B cell (primary cell): ENCODE measurements around the gene S1PR1. TPM values are rescaled to one million over a fixed set of nuclear protein-coding genes. Genes with fewer than 3 reads are reported as not detected.

ENCODE experiments used
- ATAC-seq: fragments of 200-7000 bp; cut with Tn5 transposase; one replicate; pipeline ENCODE4 v1.10.0; 2021; ENCODE audit warnings: low read depth, mild to moderate bottlenecking, moderate number of reproducible peaks, moderate library complexity
- CTCF ChIA-PET: fragments of 350-600 bp; sonication (Branson Sonifier 250); formaldehyde crosslinking; loops from one replicate; lab custom pipeline; 2021; ENCODE audit warnings: antibody characterized with exemption, inconsistent platforms; lab: Charles Lee
- POLR2A ChIA-PET: fragments of 350-600 bp; sonication (Branson Sonifier 250); formaldehyde crosslinking; loops from one replicate; lab custom pipeline; 2021; ENCODE audit warnings: antibody characterized with exemption; lab: Charles Lee
- DNase-seq: peaks from one replicate; pipeline ENCODE4 v3.0.0; 2013
- H2AFZ ChIP-seq: 2 replicates; pipeline ENCODE4 v1.6.1; 2012; ENCODE audit warnings: mild to moderate bottlenecking, low read depth, low read length; ENCODE audit not compliant: insufficient read depth, poor library complexity, severe bottlenecking
- H3K27ac ChIP-seq, 2 donors: 1 replicate in 1 of 2; 2 replicates in 1 of 2; pipeline ENCODE4 v1.5.1; 2012 to 2013; ENCODE audit warnings: low read length in 2 of 2, mild to moderate bottlenecking in 2 of 2, moderate library complexity in 1 of 2
- H3K27me3 ChIP-seq, 4 experiments: fragments of 200-600 bp in 1 of 4; sonication (generic) in 1 of 4; replicated peaks in 1 of 4; 1 replicate in 2 of 4; 2 replicates in 2 of 4; pipeline versions ENCODE4 v1.6.1 to v1.7.0; 2013 to 2016; ENCODE audit warnings: low read length in 3 of 4, mild to moderate bottlenecking in 2 of 4, mixed read lengths in 1 of 4, moderate library complexity in 1 of 4; ENCODE audit not compliant: insufficient read depth in 4 of 4, control insufficient read depth in 3 of 4; ENCODE audit errors: control extremely low read depth in 1 of 4
- H3K36me3 ChIP-seq, 2 experiments: replicated peaks in 1 of 2; 1 replicate in 1 of 2; 2 replicates in 1 of 2; pipeline versions ENCODE4 v1.6.1 to v1.7.1; 2013; ENCODE audit warnings: low read length in 1 of 2; ENCODE audit not compliant: insufficient read depth in 2 of 2, control insufficient read depth in 1 of 2; ENCODE audit errors: control extremely low read depth in 1 of 2, extremely low read depth in 1 of 2
- H3K4me1 ChIP-seq, 2 donors: fragments of 200-600 bp in 1 of 2; sonication (generic) in 1 of 2; 1 replicate in 1 of 2; 2 replicates in 1 of 2; pipeline versions ENCODE4 v1.5.1 to v1.6.1; 2013 to 2017; ENCODE audit warnings: low read length in 2 of 2; ENCODE audit not compliant: control insufficient read depth in 2 of 2, insufficient read depth in 2 of 2
- H3K4me2 ChIP-seq: replicated peaks from 2 replicates; pipeline ENCODE3; 2012; ENCODE audit warnings: mild to moderate bottlenecking, low read depth, low read length; ENCODE audit not compliant: poor library complexity, severe bottlenecking
- H3K4me3 ChIP-seq, 5 experiments: fragments of 200-600 bp in 1 of 5; sonication (generic) in 1 of 5; 1 replicate in 3 of 5; 2 replicates in 2 of 5; pipeline versions ENCODE4 v1.5.1 to v1.7.0; 2011 to 2016; ENCODE audit warnings: low read length in 4 of 5, mild to moderate bottlenecking in 4 of 5, low read depth in 2 of 5, control low read depth in 1 of 5, moderate library complexity in 1 of 5; ENCODE audit not compliant: insufficient read depth in 1 of 5; ENCODE audit errors: control extremely low read depth in 1 of 5, extremely low read depth in 1 of 5
- H3K79me2 ChIP-seq: fragments of 200-600 bp; sonication (generic); one replicate; pipeline ENCODE4 v1.6.0; 2016; ENCODE audit warnings: low read length; ENCODE audit not compliant: control insufficient read depth, insufficient read depth
- H3K9ac ChIP-seq: fragments of 200-600 bp; sonication (generic); 2 replicates; pipeline ENCODE4 v1.6.1; 2017; ENCODE audit warnings: mild to moderate bottlenecking, low read length, moderate library complexity
- H3K9me3 ChIP-seq, 3 donors: one replicate each; pipeline versions ENCODE4 v1.6.1 to v1.7.1; 2013; ENCODE audit warnings: low read length in 2 of 3; ENCODE audit not compliant: control insufficient read depth in 2 of 3, insufficient read depth in 1 of 3; ENCODE audit errors: control extremely low read depth in 1 of 3
- H4K20me1 ChIP-seq: 2 replicates; pipeline ENCODE4 v1.6.0; 2012; ENCODE audit warnings: mild to moderate bottlenecking, low read length; ENCODE audit not compliant: insufficient read depth, control insufficient read depth, poor library complexity, severe bottlenecking
- H3K27ac Mint-ChIP-seq: one replicate; pipeline ENCODE4 v1.8.0; 2021; ENCODE audit warnings: mixed read lengths
- H3K27me3 Mint-ChIP-seq: one replicate; pipeline ENCODE4 v1.8.0; 2021; ENCODE audit warnings: mixed read lengths
- H3K4me1 Mint-ChIP-seq: one replicate; pipeline ENCODE4 v1.8.0; 2021; ENCODE audit warnings: mixed read lengths
- H3K4me3 Mint-ChIP-seq: one replicate; pipeline ENCODE4 v1.8.0; 2021; ENCODE audit warnings: mixed read lengths
- H3K9me3 Mint-ChIP-seq: one replicate; pipeline ENCODE4 v1.8.0; 2022; ENCODE audit warnings: mixed read lengths; ENCODE audit not compliant: insufficient read depth
- CTCF ChIP-seq: fragments of 200-600 bp; IDR thresholded peaks from one replicate; pipeline ENCODE4 v1.8.0; 2022; ENCODE audit warnings: antibody characterized with exemption, mild to moderate bottlenecking
- EZH2 ChIP-seq: IDR thresholded peaks from 2 replicates; pipeline ENCODE4 v1.6.1; 2012; ENCODE audit warnings: borderline replicate concordance, low read depth, mild to moderate bottlenecking, moderate library complexity, low read length; ENCODE audit not compliant: insufficient read depth, poor library complexity, severe bottlenecking
- WGBS: methylation state at CpG from one replicate; pipeline ENCODE4 v1.1.5; 2013; ENCODE audit warnings: missing lambda C conversion rate; ENCODE audit not compliant: insufficient coverage; 5-methylcytosine and 5-hydroxymethylcytosine counted together
- intact Hi-C: fragments of 100-400 bp; cut with micrococcal nuclease; formaldehyde crosslinking; loops from one replicate; pipeline ENCODE4 v1.10.0; 2022
- polyA plus RNA-seq: library from polyadenylated mRNA; depleted of rRNA; stranded (reverse); fragments of >200 nt; gene quantifications from 2 replicates; pipeline ENCODE4 v1.2.3, GENCODE V29; 2012
- total RNA-seq, 2 donors: library from RNA; stranded (reverse); fragments of 120-200 nt in 1 of 2; gene quantifications; 1 replicate in 1 of 2; 2 replicates in 1 of 2; pipeline versions ENCODE4 v1.2.3 to v1.2.4, GENCODE V29; 2013 to 2022

Gene S1PR1
- total and polyA plus RNA-seq, 2 donors (not counting 1 experiment from before 2014, with no cell fraction given) = 44.5 to 225 TPM

DNA sequence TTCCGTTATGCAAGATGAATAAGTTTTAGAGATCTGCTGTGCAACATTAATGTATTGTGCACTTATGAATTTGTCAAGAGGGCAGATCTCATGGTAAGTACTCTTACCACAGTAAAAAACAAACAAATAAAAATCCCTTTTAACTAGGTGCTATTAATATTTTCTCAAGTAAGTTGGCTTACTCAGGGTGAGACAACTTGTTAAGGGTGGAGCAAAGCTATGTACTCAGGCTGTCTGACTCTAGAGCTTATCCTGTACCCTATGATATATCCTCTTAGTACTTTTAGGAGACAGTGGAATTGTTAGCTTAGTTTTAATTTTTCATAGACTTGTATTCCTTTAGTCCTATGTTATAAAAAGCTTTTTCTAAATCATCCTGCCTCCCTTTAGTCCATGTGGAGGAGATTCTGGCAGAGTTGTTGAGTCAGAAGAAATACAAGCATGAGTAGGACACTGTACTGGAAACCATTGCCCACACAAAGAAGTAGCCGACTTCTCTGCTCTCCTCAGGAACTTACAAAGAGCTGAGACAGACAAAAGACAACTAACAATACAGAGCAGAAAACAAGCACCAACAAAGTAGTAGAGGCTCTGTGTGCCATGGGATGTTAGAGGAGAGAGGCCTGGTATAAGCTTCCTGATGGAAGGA lies 49.2 kb downstream of the S1PR1 start:
- H3K9me3 Mint-ChIP-seq = no peaks in the 10 kb centered on the region
- no peaks in the 10 kb centered on the region for H3K36me3 ChIP-seq
- no peak overlapping the region for H3K27ac ChIP-seq
- POLR2A ChIA-PET = interaction anchor here (0.7 to 1.6 kb wide), 2 partner anchors 43 to 156 kb away, joined by 3 to 8 read pairs; no protein-coding TSS in a partner anchor
- H3K9me3 ChIP-seq = no peaks in the 10 kb centered on the region
- CTCF ChIA-PET = interaction anchor here (0.7 to 11.8 kb wide), 12 partner anchors 15 to 370 kb away, joined by 3 to 257 read pairs (median 26); no protein-coding TSS in a partner anchor
- H3K4me1 ChIP-seq = peaks cover 7 to 21% of the 10 kb centered on the region in 2 donors
- no peak for ATAC-seq
- TF ChIP-seq EZH2 (no peak), CTCF (no peak)
- H3K9ac ChIP-seq = no peak overlapping the region
- H3K4me1 Mint-ChIP-seq = peaks cover 16% of the 10 kb centered on the region
- H3K27me3 Mint-ChIP-seq = no peaks in the 10 kb centered on the region
- H2AFZ ChIP-seq = no peak overlapping the region
- WGBS = no CpG with 5 or more reads among the region's 2 CpGs
- no peak overlapping the region for H3K4me3 ChIP-seq
- intact Hi-C loops = loop anchor here (5.0 kb wide), 1 partner anchor 259 kb away; the partner anchor contains the start of gene DPH5
- DNase-seq = no peak
- H3K4me3 Mint-ChIP-seq = no peak overlapping the region
- H3K79me2 ChIP-seq = peaks cover 7% of the 10 kb centered on the region
- no peak overlapping the region for H3K4me2 ChIP-seq
- H3K27me3 ChIP-seq = no peaks in the 10 kb centered on the region
- no peak overlapping the region for H3K27ac Mint-ChIP-seq
- H4K20me1 ChIP-seq = no peaks in the 10 kb centered on the region

- Histone ChIP-seq H3K4me1 (peaks cover 24 to 42% of the 10 kb centered on the region in 2 donors), H3K27ac (no peak overlapping the region), H3K79me2 (peaks cover 7% of the 10 kb centered on the region), H3K4me3 (no peak overlapping the region), H3K9me3 (no peaks in the 10 kb centered on the region), H2AFZ (no peak overlapping the region), H3K36me3 (no peaks in the 10 kb centered on the region), H4K20me1 (no peaks in the 10 kb centered on the region), H3K4me2 (peak overlapping the region; percentile 21), H3K9ac (no peak overlapping the region), H3K27me3 (no peaks in the 10 kb centered on the region)
- intact Hi-C loops = loop anchor here (1.0 to 5.0 kb wide), 6 partner anchors 50 to 367 kb away; partner anchors contain the start of gene DPH5
- CTCF ChIA-PET = interaction anchor here (0.6 to 11.8 kb wide), 106 partner anchors 9 to 420 kb away, joined by 3 to 257 read pairs (median 5); partner anchors contain the start of genes DPH5 and S1PR1
- 92% methylated on average over 3 of the region's 4 CpGs for WGBS
- peaks cover 34% of the 10 kb centered on the region for H3K4me1 Mint-ChIP-seq
- ATAC-seq (peak; percentile 85), DNase-seq (peak; percentile 83)
- H3K27ac Mint-ChIP-seq = peak overlapping the region; percentile 47
- TF ChIP-seq EZH2 (no peak), CTCF (peak; percentile 93)
- H3K9me3 Mint-ChIP-seq = no peaks in the 10 kb centered on the region
- no peaks in the 10 kb centered on the region for H3K27me3 Mint-ChIP-seq
- POLR2A ChIA-PET = interaction anchor here (0.6 to 1.8 kb wide), 9 partner anchors 37 to 363 kb away, joined by 3 to 11 read pairs (median 4); partner anchors contain the start of gene S1PR1
- H3K4me3 Mint-ChIP-seq = no peak overlapping the region
These were observed 51.7 kb downstream of the S1PR1 start for GRCh38 chr1:101288491-101288944.
